ENCODE results near the gene ZNF169.

DNA sequence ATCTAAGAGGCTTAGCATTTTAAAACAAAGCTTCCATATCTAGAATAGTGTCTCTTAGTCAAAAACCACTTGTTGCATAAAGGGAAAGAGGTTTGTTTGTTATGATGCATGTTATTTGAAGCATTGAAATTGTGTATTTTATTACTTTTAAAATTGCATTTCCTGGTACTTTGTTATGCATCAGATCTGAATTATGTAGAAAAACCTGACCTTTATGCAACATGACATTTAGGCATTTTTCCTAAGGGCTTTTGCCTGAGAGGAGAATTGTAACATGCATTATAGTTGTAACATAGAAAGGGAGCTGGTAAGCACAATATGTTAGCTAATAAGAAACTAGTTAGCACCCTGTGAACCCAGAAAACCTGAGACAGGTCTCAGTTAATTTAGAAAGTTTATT, 22.0 kb downstream of the ZNF169 start:
- TF ChIP-seq, protein P1, sequence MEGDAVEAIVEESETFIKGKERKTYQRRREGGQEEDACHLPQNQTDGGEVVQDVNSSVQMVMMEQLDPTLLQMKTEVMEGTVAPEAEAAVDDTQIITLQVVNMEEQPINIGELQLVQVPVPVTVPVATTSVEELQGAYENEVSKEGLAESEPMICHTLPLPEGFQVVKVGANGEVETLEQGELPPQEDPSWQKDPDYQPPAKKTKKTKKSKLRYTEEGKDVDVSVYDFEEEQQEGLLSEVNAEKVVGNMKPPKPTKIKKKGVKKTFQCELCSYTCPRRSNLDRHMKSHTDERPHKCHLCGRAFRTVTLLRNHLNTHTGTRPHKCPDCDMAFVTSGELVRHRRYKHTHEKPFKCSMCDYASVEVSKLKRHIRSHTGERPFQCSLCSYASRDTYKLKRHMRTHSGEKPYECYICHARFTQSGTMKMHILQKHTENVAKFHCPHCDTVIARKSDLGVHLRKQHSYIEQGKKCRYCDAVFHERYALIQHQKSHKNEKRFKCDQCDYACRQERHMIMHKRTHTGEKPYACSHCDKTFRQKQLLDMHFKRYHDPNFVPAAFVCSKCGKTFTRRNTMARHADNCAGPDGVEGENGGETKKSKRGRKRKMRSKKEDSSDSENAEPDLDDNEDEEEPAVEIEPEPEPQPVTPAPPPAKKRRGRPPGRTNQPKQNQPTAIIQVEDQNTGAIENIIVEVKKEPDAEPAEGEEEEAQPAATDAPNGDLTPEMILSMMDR (IDR thresholded peaks at IDR 0.05; ENCODE audit: poor library complexity) = no peak
- TF ChIP-seq EZH2 (IDR thresholded peaks at IDR 0.05; ENCODE audit: borderline replicate concordance) (no peak), EZH2phosphoT487 (IDR thresholded peaks at IDR 0.05; ENCODE audit: low read depth, severe bottlenecking, unreplicated experiment) (no peak)

Measured in hepatocyte (in vitro differentiated cells).